GM12872 (cell line): ENCODE results near the gene FASTK.

Experiments used
- CTCF ChIP-seq: IDR thresholded peaks from 3 replicates; pipeline ENCODE4 v1.5.1; 2011; ENCODE audit warnings: low read depth, mild to moderate bottlenecking, low read length, moderate library complexity; ENCODE audit not compliant: insufficient read depth

FASTK gene

DNA sequence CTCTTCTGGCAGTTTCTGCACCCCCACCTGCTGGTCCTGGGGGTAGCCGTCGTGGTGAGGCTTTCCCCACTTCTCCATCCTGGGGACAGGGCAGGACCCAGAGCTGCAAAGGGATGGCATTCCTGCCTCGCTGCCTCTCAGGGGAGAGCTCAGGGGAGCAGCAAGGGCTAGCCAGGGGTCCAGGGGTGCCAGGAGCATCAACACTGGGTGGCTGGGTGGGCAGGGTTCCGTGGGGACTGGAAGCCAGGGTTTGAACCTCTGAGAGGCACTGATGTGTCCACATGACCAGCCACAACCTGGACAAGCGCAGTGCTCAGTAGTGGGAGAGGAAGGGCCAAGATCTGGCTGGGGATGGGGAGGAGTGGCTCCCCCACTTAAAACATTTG lies 46.8 kb downstream of the FASTK start:
- TF ChIP-seq CTCF = no peak

GRCh38 chr7:151032936-151033863 lies 47.4 kb downstream of the FASTK start:
- no peak for TF ChIP-seq CTCF

DNA sequence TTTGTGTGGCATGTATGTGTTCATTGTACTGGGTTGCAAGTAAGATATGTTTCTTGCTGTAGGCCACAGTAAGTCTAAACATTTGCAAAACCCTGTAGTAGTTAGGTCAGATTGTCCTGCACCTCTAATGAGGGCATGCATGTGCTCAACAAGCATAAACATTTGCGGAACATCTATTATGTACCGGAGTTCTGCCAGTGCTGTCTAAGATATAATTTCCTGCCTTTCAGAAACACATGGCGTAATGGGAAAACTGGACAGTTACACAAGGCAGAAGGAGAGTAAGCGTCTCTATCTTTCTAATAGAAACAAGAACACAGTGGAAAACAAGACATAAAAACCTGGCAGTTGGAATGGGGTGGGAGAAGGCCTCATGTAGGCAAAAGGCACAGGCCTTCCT lies 49.6 kb downstream of the FASTK start:
- no peak for TF ChIP-seq CTCF

- no peak for TF ChIP-seq CTCF
These were observed 51.6 kb downstream of the FASTK start for GRCh38 chr7:151028948-151029501.

DNA sequence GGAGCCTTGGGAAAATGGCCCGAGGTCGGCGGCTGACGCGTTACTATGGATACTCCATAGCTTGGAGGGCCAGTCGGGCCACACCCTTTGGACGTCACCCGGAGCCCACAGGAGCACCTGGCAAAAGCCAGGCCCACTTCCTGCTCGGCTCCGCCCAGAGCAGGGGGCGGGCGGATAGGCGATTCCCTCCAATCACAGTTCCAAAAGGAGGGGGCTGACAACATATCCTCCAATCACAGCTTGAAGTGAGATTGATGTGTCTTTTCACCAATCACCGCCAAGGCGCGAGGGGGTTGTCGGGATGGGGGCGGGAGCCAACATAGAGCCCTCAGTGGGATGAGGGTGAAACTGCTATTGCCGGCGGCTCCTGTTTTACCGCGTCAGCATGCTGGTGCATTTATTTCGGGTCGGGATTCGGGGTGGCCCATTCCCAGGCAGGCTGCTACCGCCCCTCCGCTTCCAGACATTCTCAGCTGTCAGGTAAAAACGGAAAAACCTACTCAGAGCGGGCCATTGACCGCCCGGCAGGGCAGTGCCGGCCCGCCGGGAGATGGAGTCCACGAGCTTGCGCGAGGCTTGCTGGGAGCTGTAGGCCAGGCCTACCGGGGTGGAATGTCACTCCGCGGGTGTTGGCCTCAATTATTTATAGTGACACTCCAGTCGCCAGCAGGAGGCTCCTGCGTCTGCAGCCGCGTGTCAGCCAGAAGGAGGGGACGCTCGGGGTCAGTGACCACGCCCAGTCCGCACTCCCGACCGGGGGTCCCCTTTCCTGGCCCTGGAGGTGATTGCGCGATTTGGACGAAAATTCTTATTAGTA lies 52.3 kb downstream of the FASTK start, which contains the start of gene ABCB8:
TSS of gene ABCB8 (plus strand) at position 320 of the 817 bp plus-strand sequence. CDS start at position 386, 66 bp downstream.
- TF ChIP-seq CTCF = peak; percentile 32; the same call in 2 of the 3 replicates
